Stimulated activated effector memory CD8-positive, alpha-beta T cell treated with anti-CD3 and anti-CD28 coated beads, Interleukin-12 subunit alpha, Interleukin-12 subunit beta, amount 100 ng/mL, for 72 hours (primary cell): ENCODE results near the gene LAG3.
"Not testable (repeated sequence)": the region's sequence is repeated elsewhere in the genome, so short reads cannot be mapped to it uniquely, and the experiment has no call there.

Experiments used
- ATAC-seq: fragments of 150-1000 bp; cut with Tn5 transposase; 2 replicates; pipeline ENCODE4 v1.10.0; 2021
- DNase-seq, 2 donors: peaks; one replicate each; pipeline ENCODE4 v3.0.0; 2021 to 2022; ENCODE audit warnings: low spot score in 2 of 2
- H3K27ac Mint-ChIP-seq: one replicate; pipeline ENCODE4 v1.8.0; 2022; ENCODE audit warnings: mild to moderate bottlenecking, mixed read lengths
- H3K36me3 Mint-ChIP-seq: one replicate; pipeline ENCODE4 v1.8.0; 2022; ENCODE audit warnings: mild to moderate bottlenecking, mixed read lengths
- H3K4me1 Mint-ChIP-seq: one replicate; pipeline ENCODE4 v1.8.0; 2022; ENCODE audit warnings: mixed read lengths
- H3K4me3 Mint-ChIP-seq: one replicate; pipeline ENCODE4 v1.8.0; 2022; ENCODE audit warnings: mild to moderate bottlenecking, mixed read lengths
- H3K9me3 Mint-ChIP-seq: one replicate; pipeline ENCODE4 v1.8.0; 2022; ENCODE audit warnings: mixed read lengths

LAG3 gene

GRCh38 chr12:6772331-6772695 lies at the start of gene LAG3:
Gene LAG3, plus strand, starts transcription at chr12:6772520. Its CDS starts 333 bp downstream, at chr12:6772853.
- H3K27ac Mint-ChIP-seq: peak within 1 kb of the TSS; percentile 94
- H3K4me1 Mint-ChIP-seq: peaks cover 84% of the 10 kb centered on the region
- ATAC-seq (peak; percentile 47), DNase-seq (peak in 1 of 2 donors; percentile 80)
- H3K36me3 Mint-ChIP-seq: peaks cover 98% of the 10 kb centered on the region
- peak within 1 kb of the TSS; percentile 88 for H3K4me3 Mint-ChIP-seq
- no peaks in the 10 kb centered on the region for H3K9me3 Mint-ChIP-seq

GRCh38 chr12:6722863-6723262 lies 49.5 kb upstream of the LAG3 start:
- peaks cover 26% of the 10 kb centered on the region for H3K36me3 Mint-ChIP-seq
- DNase-seq (no peak), ATAC-seq (no peak)
- H3K27ac Mint-ChIP-seq: no peak overlapping the region
- no peaks in the 10 kb centered on the region for H3K9me3 Mint-ChIP-seq
- H3K4me3 Mint-ChIP-seq: peak overlapping the region; percentile 88
- peaks cover 21% of the 10 kb centered on the region for H3K4me1 Mint-ChIP-seq

GRCh38 chr12:6723607-6724408 lies 48.5 kb upstream of the LAG3 start, which contains the start of gene COPS7A:
Gene COPS7A, plus strand, starts transcription at chr12:6724046. Its CDS starts 611 bp downstream, at chr12:6724657.
- H3K27ac Mint-ChIP-seq: peak within 1 kb of the TSS; percentile 95
- H3K4me3 Mint-ChIP-seq: peak within 1 kb of the TSS; percentile 88
- H3K9me3 Mint-ChIP-seq: no peaks in the 10 kb centered on the region
- H3K36me3 Mint-ChIP-seq: peaks cover 29% of the 10 kb centered on the region
- H3K4me1 Mint-ChIP-seq: peaks cover 21% of the 10 kb centered on the region
- DNase-seq (peak; percentile 85 to 98), ATAC-seq (peak; percentile 97)

- peak in 1 of 2 donors; percentile 68 for DNase-seq
- no peaks in the 10 kb centered on the region for H3K9me3 Mint-ChIP-seq
- peak overlapping the region; percentile 88 for H3K4me3 Mint-ChIP-seq
- peak; percentile 49 for ATAC-seq
- peaks cover 35% of the 10 kb centered on the region for H3K36me3 Mint-ChIP-seq
- peak overlapping the region; percentile 95 for H3K27ac Mint-ChIP-seq
- H3K4me1 Mint-ChIP-seq: peaks cover 21% of the 10 kb centered on the region
These were observed 47.9 kb upstream of the LAG3 start for GRCh38 chr12:6724409-6724797.

- no peak overlapping the region for H3K27ac Mint-ChIP-seq
- H3K9me3 Mint-ChIP-seq: no peaks in the 10 kb centered on the region
- ATAC-seq (no peak), DNase-seq (no peak)
- H3K4me1 Mint-ChIP-seq: peaks cover 21% of the 10 kb centered on the region
- peaks cover 44% of the 10 kb centered on the region for H3K36me3 Mint-ChIP-seq
- peak overlapping the region; percentile 88 for H3K4me3 Mint-ChIP-seq
These were observed 47.0 kb upstream of the LAG3 start for GRCh38 chr12:6725350-6725749.

- DNase-seq: no peak
- Mint-ChIP-seq H3K4me1 (peaks cover 5% of the 10 kb centered on the region), H3K9me3 (no peaks in the 10 kb centered on the region), H3K4me3 (no peak overlapping the region), H3K27ac (no peak overlapping the region), H3K36me3 (peaks cover 69% of the 10 kb centered on the region)
- ATAC-seq: no peak
These were observed 43.1 kb upstream of the LAG3 start for GRCh38 chr12:6729186-6729585.

- no peak overlapping the region for H3K4me3 Mint-ChIP-seq
- H3K9me3 Mint-ChIP-seq: no peaks in the 10 kb centered on the region
- H3K27ac Mint-ChIP-seq: no peak overlapping the region
- peaks cover 68% of the 10 kb centered on the region for H3K36me3 Mint-ChIP-seq
- no peaks in the 10 kb centered on the region for H3K4me1 Mint-ChIP-seq
- ATAC-seq (no peak), DNase-seq (no peak)
These were observed 42.2 kb upstream of the LAG3 start for GRCh38 chr12:6730169-6730568.

GRCh38 chr12:6734506-6735387 lies 37.6 kb upstream of the LAG3 start:
- Mint-ChIP-seq H3K4me1 (peaks cover 6% of the 10 kb centered on the region), H3K27ac (no peak overlapping the region), H3K36me3 (peaks cover 45% of the 10 kb centered on the region), H3K9me3 (no peaks in the 10 kb centered on the region), H3K4me3 (no peak overlapping the region)
- DNase-seq (no peak), ATAC-seq (no peak)

- peak; percentile 76 for ATAC-seq
- Mint-ChIP-seq H3K27ac (peak overlapping the region; percentile 50), H3K4me1 (peaks cover 6% of the 10 kb centered on the region)
These were observed 36.7 kb upstream of the LAG3 start for GRCh38 chr12:6735448-6736191.

GRCh38 chr12:6736754-6737153 lies 35.6 kb upstream of the LAG3 start:
- H3K27ac Mint-ChIP-seq: no peak overlapping the region
- DNase-seq (no peak), ATAC-seq (no peak)
- peaks cover 25% of the 10 kb centered on the region for H3K36me3 Mint-ChIP-seq
- H3K9me3 Mint-ChIP-seq: no peaks in the 10 kb centered on the region
- peaks cover 6% of the 10 kb centered on the region for H3K4me1 Mint-ChIP-seq
- H3K4me3 Mint-ChIP-seq: no peak overlapping the region

More at GRCh38 chr12:6735448-6736191, 36.7 kb upstream of the LAG3 start:
- DNase-seq: no peak
- no peak overlapping the region for H3K4me3 Mint-ChIP-seq
- H3K9me3 Mint-ChIP-seq: no peaks in the 10 kb centered on the region
- H3K36me3 Mint-ChIP-seq: peaks cover 36% of the 10 kb centered on the region

GRCh38 chr12:6742080-6742479 lies 30.2 kb upstream of the LAG3 start:
- not testable (repeated sequence) for DNase-seq, H3K4me3 Mint-ChIP-seq, H3K9me3 Mint-ChIP-seq, ATAC-seq
- peaks cover 32% of the 10 kb centered on the region for H3K4me1 Mint-ChIP-seq
- peaks cover 25% of the 10 kb centered on the region for H3K36me3 Mint-ChIP-seq
- peak overlapping the region; percentile 60 for H3K27ac Mint-ChIP-seq

- Mint-ChIP-seq H3K36me3 (peaks cover 33% of the 10 kb centered on the region), H3K4me1 (peaks cover 38% of the 10 kb centered on the region), H3K27ac (peak overlapping the region; percentile 60), H3K9me3 (peaks cover 4% of the 10 kb centered on the region), H3K4me3 (no peak overlapping the region)
- DNase-seq: no peak
- peak; percentile 78 for ATAC-seq
These were observed 29.5 kb upstream of the LAG3 start for GRCh38 chr12:6742834-6743233.

- peak overlapping the region; percentile 60 for H3K27ac Mint-ChIP-seq
- H3K4me3 Mint-ChIP-seq: not testable (repeated sequence)
These were observed 29.0 kb upstream of the LAG3 start for GRCh38 chr12:6743300-6743699.

GRCh38 chr12:6745741-6746525 lies 26.4 kb upstream of the LAG3 start:
- Mint-ChIP-seq H3K27ac (peak overlapping the region; percentile 82), H3K4me1 (peaks cover 46% of the 10 kb centered on the region), H3K36me3 (peaks cover 64% of the 10 kb centered on the region), H3K4me3 (no peak overlapping the region), H3K9me3 (peaks cover 4% of the 10 kb centered on the region)
- ATAC-seq (peak; percentile 33), DNase-seq (peak in 1 of 2 donors; percentile 48)

More at GRCh38 chr12:6743300-6743699, 29.0 kb upstream of the LAG3 start:
- peaks cover 38% of the 10 kb centered on the region for H3K36me3 Mint-ChIP-seq
- H3K4me1 Mint-ChIP-seq: peaks cover 43% of the 10 kb centered on the region
- not testable (repeated sequence) for H3K9me3 Mint-ChIP-seq, DNase-seq
- ATAC-seq: peak; percentile 45
